Left ventricle myocardium inferior (tissue), 1 donor: Measurements from ENCODE around the gene KRTAP12-4. TPM values are rescaled to one million over a fixed set of nuclear protein-coding genes. Genes with fewer than 3 reads are reported as not detected.

ENCODE experiments used
- DNase-seq: peaks from one replicate; pipeline ENCODE4 v3.0.0-alpha.2; 2020
- H3K27ac ChIP-seq: fragments of 200-600 bp; replicated peaks from 2 replicates; pipeline ENCODE4 v1.8.0; 2021
- H3K27me3 ChIP-seq: fragments of 200-600 bp; 2 replicates; pipeline ENCODE4 v1.8.0; 2021; ENCODE audit warnings: low read depth
- H3K36me3 ChIP-seq: fragments of 200-600 bp; 2 replicates; pipeline ENCODE4 v1.8.0; 2021
- H3K4me1 ChIP-seq: fragments of 200-600 bp; 2 replicates; pipeline ENCODE4 v1.8.0; 2021
- H3K4me3 ChIP-seq: fragments of 200-600 bp; 2 replicates; pipeline ENCODE4 v1.8.0; 2021; ENCODE audit warnings: mild to moderate bottlenecking, moderate library complexity
- H3K9me3 ChIP-seq: fragments of 200-600 bp; replicated peaks from 2 replicates; pipeline ENCODE4 v1.8.0; 2021
- CTCF ChIP-seq: fragments of 200-600 bp; IDR thresholded peaks from 2 replicates; pipeline ENCODE4 v1.8.0; 2021; ENCODE audit warnings: antibody characterized with exemption, mild to moderate bottlenecking, borderline replicate concordance
- intact Hi-C: fragments of 100-400 bp; cut with micrococcal nuclease; formaldehyde crosslinking; loops from one replicate; pipeline ENCODE4 v1.11.0; 2022
- total RNA-seq: library from RNA; stranded (reverse); fragmentation: NEBNext Ultra II Directional; extraction: Animal tissue kit (Norgen Biotek cat#: 25700); gene quantifications from one replicate; pipeline ENCODE4 v1.2.1, GENCODE V29; 2021
- donor health status: DM: no; HTN: yes; CAD: no; lungs with severe emphysema.

The KRTAP12-4 gene
- total RNA-seq, 1 donor from 2014 or later, result not detected

DNA sequence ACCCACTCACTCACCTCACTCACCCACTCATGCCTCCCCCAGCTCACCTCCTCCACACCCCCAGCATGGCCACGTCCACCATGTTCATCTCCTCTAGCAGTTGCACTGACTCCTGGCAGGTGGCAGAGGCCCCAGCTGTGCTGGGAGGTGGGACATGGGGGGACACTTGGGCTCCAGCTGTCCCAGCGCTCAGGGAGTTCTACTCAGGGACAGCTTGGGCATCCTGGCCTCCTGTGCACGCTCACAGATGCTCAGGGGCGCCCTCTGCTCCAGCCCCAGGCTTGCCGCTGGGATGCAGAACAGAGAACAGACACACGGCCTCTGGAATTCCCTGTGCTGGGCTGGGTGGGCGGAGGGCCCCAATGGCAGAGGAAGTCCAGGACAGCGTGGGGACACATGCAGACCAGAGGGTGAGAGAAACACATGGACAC is 37.4 kb downstream of the KRTAP12-4 start:
- Histone ChIP-seq H3K27ac (no peak overlapping the region), H3K9me3 (peaks cover 6% of the 10 kb centered on the region), H3K4me1 (no peaks in the 10 kb centered on the region), H3K27me3 (peaks cover 35% of the 10 kb centered on the region), H3K4me3 (no peak overlapping the region), H3K36me3 (no peaks in the 10 kb centered on the region)
- intact Hi-C loops, result no loop called here
- DNase-seq, result no peak
- TF ChIP-seq CTCF, result no peak

DNA sequence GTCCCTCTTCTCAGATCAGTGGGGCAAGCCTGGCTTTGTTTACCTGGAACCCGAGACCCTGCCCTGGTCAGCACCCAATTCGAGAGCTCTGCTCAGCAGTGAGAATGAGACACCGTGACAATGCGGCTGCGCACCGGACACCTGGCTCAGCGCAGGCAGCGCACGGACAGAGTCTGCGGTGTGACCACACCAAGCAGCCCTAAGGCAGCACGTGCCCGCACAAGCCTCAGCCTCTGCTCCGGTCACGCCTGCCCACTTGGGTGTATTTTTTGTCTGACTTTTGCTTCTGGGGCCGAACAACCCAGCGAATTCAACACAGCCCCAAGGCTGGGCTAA is 37.9 kb downstream of the KRTAP12-4 start:
- peaks cover 10% of the 10 kb centered on the region for H3K9me3 ChIP-seq
- no peak for TF ChIP-seq CTCF
- H3K27ac ChIP-seq, result no peak overlapping the region
- H3K4me3 ChIP-seq, result no peak overlapping the region
- H3K36me3 ChIP-seq, result no peaks in the 10 kb centered on the region
- DNase-seq, result no peak
- no peaks in the 10 kb centered on the region for H3K4me1 ChIP-seq
- intact Hi-C loops, result no loop called here
- H3K27me3 ChIP-seq, result peaks cover 35% of the 10 kb centered on the region

GRCh38 chr21:44615911-44616590 is 38.4 kb downstream of the KRTAP12-4 start:
- H3K9me3 ChIP-seq, result peaks cover 15% of the 10 kb centered on the region
- DNase-seq, result no peak
- no peaks in the 10 kb centered on the region for H3K36me3 ChIP-seq
- TF ChIP-seq CTCF, result no peak
- H3K27ac ChIP-seq, result no peak overlapping the region
- no peak overlapping the region for H3K4me3 ChIP-seq
- no peaks in the 10 kb centered on the region for H3K4me1 ChIP-seq
- peaks cover 35% of the 10 kb centered on the region for H3K27me3 ChIP-seq
- intact Hi-C loops, result no loop called here

- Histone ChIP-seq H3K9me3 (peaks cover 21% of the 10 kb centered on the region), H3K27ac (no peak overlapping the region), H3K4me3 (no peak overlapping the region), H3K4me1 (no peaks in the 10 kb centered on the region), H3K36me3 (no peaks in the 10 kb centered on the region), H3K27me3 (peaks cover 35% of the 10 kb centered on the region)
- no peak for TF ChIP-seq CTCF
- no peak for DNase-seq
- intact Hi-C loops, result no loop called here
Observed at GRCh38 chr21:44615466-44615865, 39.0 kb downstream of the KRTAP12-4 start.

- no peak for TF ChIP-seq CTCF
- no peak overlapping the region for H3K4me3 ChIP-seq
- intact Hi-C loops, result no loop called here
- H3K4me1 ChIP-seq, result no peaks in the 10 kb centered on the region
- peaks cover 35% of the 10 kb centered on the region for H3K27me3 ChIP-seq
- DNase-seq, result no peak
- no peaks in the 10 kb centered on the region for H3K36me3 ChIP-seq
- H3K9me3 ChIP-seq, result peaks cover 25% of the 10 kb centered on the region
- H3K27ac ChIP-seq, result no peak overlapping the region
Observed at GRCh38 chr21:44614961-44615391, 39.5 kb downstream of the KRTAP12-4 start.
